HG03103 (cell line): Measurements from ENCODE around the gene RHOG.

Source experiments
- ATAC-seq: cut with Tn5 transposase; IDR thresholded peaks from one replicate; pipeline ENCODE4 v1.9.1; 2021; ENCODE audit warnings: low read depth; ENCODE audit not compliant: unreplicated experiment

The RHOG gene

GRCh38 chr11:3860375-3860774 is 19.6 kb upstream of the RHOG start:
- no peak for ATAC-seq

GRCh38 chr11:3859373-3859881 is 18.7 kb upstream of the RHOG start:
- peak; percentile 37 for ATAC-seq

GRCh38 chr11:3857628-3858027 is 16.9 kb upstream of the RHOG start:
- ATAC-seq, result no peak

GRCh38 chr11:3856856-3857553 is 16.2 kb upstream of the RHOG start:
- ATAC-seq, result no peak

- peak; percentile 10 for ATAC-seq
Observed at GRCh38 chr11:3855808-3856491, 15.2 kb upstream of the RHOG start.

- peak; percentile 51 for ATAC-seq
Observed at GRCh38 chr11:3854977-3855807, 14.4 kb upstream of the RHOG start, which contains the start of gene STIM1. Gene STIM1, plus strand, starts transcription at chr11:3855664. Its CDS starts 607 bp downstream, at chr11:3856271.

GRCh38 chr11:3854660-3854976 is 13.9 kb upstream of the RHOG start:
- ATAC-seq, result no peak

- ATAC-seq, result peak; percentile 32
Observed at GRCh38 chr11:3853899-3854659, 13.3 kb upstream of the RHOG start.

GRCh38 chr11:3853545-3853842 is 12.7 kb upstream of the RHOG start:
- ATAC-seq, result no peak

GRCh38 chr11:3849297-3849874 is 8.6 kb upstream of the RHOG start:
- no peak for ATAC-seq

GRCh38 chr11:3845670-3846069 is 4.9 kb upstream of the RHOG start:
- ATAC-seq, result no peak

GRCh38 chr11:3845246-3845645 is 4.5 kb upstream of the RHOG start:
- ATAC-seq, result no peak

GRCh38 chr11:3843326-3843725 is 2.6 kb upstream of the RHOG start:
- no peak for ATAC-seq

GRCh38 chr11:3841426-3842350 is 929 bp upstream of the RHOG start:
- ATAC-seq, result peak; percentile 38

GRCh38 chr11:3840004-3840869 is 522 bp downstream of the RHOG start:
- peak; percentile 1 for ATAC-seq

GRCh38 chr11:3838504-3838903 is 2.3 kb downstream of the RHOG start:
- no peak for ATAC-seq

GRCh38 chr11:3837793-3838192 is 3.0 kb downstream of the RHOG start:
- no peak for ATAC-seq

GRCh38 chr11:3836903-3837302 is 3.9 kb downstream of the RHOG start:
- ATAC-seq, result no peak
